AG04450 (cell line): ENCODE measurements around the gene FOXE3. TPM values are rescaled to one million over a fixed set of nuclear protein-coding genes. Genes with fewer than 3 reads are reported as not detected.

Source experiments
- CTCF ChIA-PET: fragments of 300-600, 350-600 bp; formaldehyde crosslinking; extraction: SDS; loops from one replicate; lab custom pipeline; 2022; ENCODE audit warnings: antibody characterized with exemption, inconsistent platforms; lab: Charles Lee
- POLR2A ChIA-PET: fragments of 350-600 bp; formaldehyde crosslinking; extraction: SDS; loops from one replicate; lab custom pipeline; 2021; ENCODE audit warnings: antibody characterized with exemption, inconsistent platforms; lab: Yijun Ruan, JAX
- DNase-seq: peaks from one replicate; pipeline ENCODE4 v3.0.0-alpha.2; 2011; ENCODE audit warnings: low read depth, low spot score
- H3K27ac ChIP-seq: one replicate; pipeline ENCODE4 v1.5.1; 2012; ENCODE audit warnings: low read depth, low read length, control low read depth
- H3K27me3 ChIP-seq: one replicate; pipeline ENCODE4 v1.6.0; 2012; ENCODE audit warnings: low read length; ENCODE audit not compliant: control insufficient read depth, insufficient read depth
- H3K4me3 ChIP-seq: 2 replicates; pipeline ENCODE4 v1.5.1; 2011; ENCODE audit warnings: mild to moderate bottlenecking, low read depth, low read length, control low read depth
- H3K9me3 ChIP-seq: 2 replicates; pipeline ENCODE4 v1.5.1; 2012; ENCODE audit warnings: low read length; ENCODE audit not compliant: control insufficient read depth, insufficient read depth
- polyA plus RNA-seq: library from polyadenylated mRNA; depleted of rRNA; stranded (reverse); fragments of >200 nt; gene quantifications from 2 replicates; pipeline ENCODE4 v1.2.3, GENCODE V29; 2011
- TF ChIP-seq, protein P1 (sequence below): IDR thresholded peaks from 2 replicates; pipeline ENCODE4 v1.5.1; 2011; ENCODE audit warnings: low read depth, low read length, control low read depth, inconsistent platforms

FOXE3 gene
- polyA plus RNA-seq, 1 experiment, result not detected

DNA sequence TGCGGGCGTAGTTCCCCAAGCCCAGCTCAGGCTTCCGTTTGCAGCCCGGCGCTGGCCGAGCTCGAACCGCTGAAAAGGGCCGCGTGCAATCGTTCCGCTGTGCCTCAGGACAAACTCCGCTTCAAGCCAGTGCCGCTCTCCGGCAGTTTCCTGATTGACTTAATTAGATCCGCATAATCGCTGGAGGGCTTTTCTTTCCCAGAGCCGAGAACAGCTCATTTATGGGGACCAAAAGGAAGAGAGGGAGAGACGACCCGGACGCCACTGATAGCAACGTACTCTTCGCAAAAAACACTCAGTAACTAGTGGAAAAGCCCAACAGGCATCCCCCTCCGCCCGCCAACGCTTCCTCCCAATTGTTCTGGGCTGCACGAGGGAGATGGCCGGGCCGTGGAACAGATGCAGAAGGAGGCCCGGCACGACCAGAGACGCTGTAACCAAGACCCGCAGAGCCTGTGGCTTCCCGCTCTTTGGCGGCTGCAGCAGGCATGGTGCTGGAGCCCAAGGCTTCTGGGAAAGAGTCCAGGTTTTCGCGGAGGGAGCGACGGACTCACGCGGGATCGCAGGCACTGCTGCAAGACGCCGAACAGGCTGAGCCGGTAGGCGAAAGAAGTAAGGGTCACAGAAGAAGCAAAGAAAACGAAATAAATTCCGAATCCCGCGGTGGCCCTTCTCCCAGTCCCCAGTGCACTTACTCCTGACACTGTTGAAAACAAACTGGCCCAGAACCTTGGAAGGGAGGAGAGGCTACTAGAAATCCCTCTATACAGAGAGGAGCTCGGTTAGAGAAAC, 18.2 kb downstream of the FOXE3 start:
- peaks cover 3% of the 10 kb centered on the region for H3K27me3 ChIP-seq
- no peak overlapping the region for H3K27ac ChIP-seq
- CTCF ChIA-PET, result interaction anchor here (1.4 to 9.3 kb wide), 11 partner anchors 12 to 297 kb away, joined by 3 to 255 read pairs (median 44); no protein-coding TSS in a partner anchor
- DNase-seq, result peak; percentile 30
- TF ChIP-seq, protein P1, sequence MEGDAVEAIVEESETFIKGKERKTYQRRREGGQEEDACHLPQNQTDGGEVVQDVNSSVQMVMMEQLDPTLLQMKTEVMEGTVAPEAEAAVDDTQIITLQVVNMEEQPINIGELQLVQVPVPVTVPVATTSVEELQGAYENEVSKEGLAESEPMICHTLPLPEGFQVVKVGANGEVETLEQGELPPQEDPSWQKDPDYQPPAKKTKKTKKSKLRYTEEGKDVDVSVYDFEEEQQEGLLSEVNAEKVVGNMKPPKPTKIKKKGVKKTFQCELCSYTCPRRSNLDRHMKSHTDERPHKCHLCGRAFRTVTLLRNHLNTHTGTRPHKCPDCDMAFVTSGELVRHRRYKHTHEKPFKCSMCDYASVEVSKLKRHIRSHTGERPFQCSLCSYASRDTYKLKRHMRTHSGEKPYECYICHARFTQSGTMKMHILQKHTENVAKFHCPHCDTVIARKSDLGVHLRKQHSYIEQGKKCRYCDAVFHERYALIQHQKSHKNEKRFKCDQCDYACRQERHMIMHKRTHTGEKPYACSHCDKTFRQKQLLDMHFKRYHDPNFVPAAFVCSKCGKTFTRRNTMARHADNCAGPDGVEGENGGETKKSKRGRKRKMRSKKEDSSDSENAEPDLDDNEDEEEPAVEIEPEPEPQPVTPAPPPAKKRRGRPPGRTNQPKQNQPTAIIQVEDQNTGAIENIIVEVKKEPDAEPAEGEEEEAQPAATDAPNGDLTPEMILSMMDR, result no peak
- peak overlapping the region; percentile 39 for H3K4me3 ChIP-seq
- POLR2A ChIA-PET, result interaction anchor here (0.7 kb wide), 1 partner anchor 15 kb away, joined by 4 read pairs; no protein-coding TSS in a partner anchor
- H3K9me3 ChIP-seq, result no peaks in the 10 kb centered on the region; the same call in 1 of the 2 replicates

DNA sequence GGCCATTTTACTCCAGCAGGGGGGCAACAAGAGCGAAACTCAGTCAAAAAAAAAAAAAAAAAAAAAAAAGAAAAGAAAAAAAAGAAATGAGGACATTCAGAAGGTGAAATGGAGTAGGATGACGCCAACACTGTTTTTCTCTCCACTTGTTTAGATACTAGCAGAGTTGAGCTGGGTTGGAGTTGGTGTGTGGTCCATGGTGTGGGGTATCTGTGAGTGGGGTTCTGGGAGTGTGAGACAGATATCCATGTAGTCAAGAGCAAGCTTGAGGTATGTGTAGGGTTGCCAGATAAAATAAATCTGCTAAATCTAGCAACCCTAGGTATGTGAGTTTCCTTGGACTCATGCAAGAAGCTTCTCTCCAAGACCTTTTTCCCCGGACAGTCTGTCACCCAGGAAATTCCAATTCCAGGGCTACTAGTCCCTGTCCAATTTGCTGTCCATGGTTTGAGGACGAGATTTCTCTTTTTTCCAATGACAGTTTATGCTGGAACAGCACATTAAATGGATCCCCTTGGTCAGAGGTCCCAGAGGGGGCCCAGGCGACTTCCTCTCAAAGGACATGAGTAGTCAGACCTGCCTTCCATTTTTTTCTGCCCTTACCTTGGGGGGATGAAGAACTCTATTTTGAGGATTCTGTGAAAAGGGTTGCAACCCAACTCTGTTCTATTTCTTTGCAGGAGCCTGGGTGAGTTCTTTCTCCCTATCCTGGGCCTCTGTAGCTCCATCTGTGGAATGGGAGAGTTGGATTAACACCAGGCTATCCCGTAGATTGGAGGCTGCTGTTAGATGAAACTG, 19.6 kb downstream of the FOXE3 start:
- H3K9me3 ChIP-seq, result no peaks in the 10 kb centered on the region; the same call in 1 of the 2 replicates
- CTCF ChIA-PET, result interaction anchor here (0.8 to 9.3 kb wide), 34 partner anchors 9 to 302 kb away, joined by 3 to 255 read pairs (median 4); partner anchors contain the start of genes CMPK1, PDZK1IP1 and STIL
- no peak overlapping the region for H3K4me3 ChIP-seq
- peaks cover 18% of the 10 kb centered on the region for H3K27me3 ChIP-seq
- H3K27ac ChIP-seq, result no peak overlapping the region
- TF ChIP-seq, protein P1, result no peak
- POLR2A ChIA-PET, result interaction anchor here (0.5 to 1.2 kb wide), 3 partner anchors 29 to 290 kb away, joined by 3 read pairs; no protein-coding TSS in a partner anchor
- no peak for DNase-seq

DNA sequence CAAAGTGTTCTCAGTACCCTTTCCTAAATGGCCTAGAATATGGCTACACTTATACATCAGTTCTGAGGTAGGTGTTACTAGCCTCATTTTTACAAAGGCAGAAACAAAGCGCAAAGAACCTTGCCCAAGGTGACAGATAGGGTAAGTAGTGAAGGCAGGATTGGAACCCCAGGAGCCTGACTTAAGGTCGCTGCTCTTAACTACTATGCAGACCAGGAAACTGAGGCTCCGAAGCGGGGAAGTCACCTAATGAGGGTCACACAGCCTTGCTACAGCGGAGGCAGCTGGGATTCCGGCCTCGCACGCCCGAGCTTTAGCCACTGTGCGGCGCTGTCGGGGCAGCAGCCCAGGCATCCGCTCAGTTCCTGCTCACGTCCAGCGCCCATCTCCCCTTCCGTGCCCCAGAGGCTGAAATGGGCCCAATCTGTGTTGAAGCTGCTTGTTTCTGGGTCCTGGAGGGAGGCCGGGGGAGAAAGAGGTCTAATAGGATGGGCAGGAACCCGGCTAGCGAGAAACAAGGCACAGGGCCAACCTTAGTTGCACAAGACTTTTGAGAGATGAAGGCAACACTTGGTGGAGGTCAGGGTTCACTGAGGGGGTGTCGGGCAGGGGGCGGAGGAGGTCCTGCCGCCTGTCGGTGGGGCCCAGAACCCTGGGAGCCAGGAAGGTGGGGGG, 20.4 kb downstream of the FOXE3 start:
- peak overlapping the region; percentile 79 for H3K4me3 ChIP-seq
- DNase-seq, result peak; percentile 20
- ChIA-PET CTCF (interaction anchor here (0.5 to 9.3 kb wide), 37 partner anchors 8 to 1902 kb away, joined by 3 to 255 read pairs (median 4); partner anchors contain the start of genes CMPK1, PDZK1IP1 and STIL), POLR2A (interaction anchor here (0.5 to 1.6 kb wide), 4 partner anchors 28 to 290 kb away, joined by 3 to 5 read pairs (median 3); no protein-coding TSS in a partner anchor)
- peaks cover 24% of the 10 kb centered on the region for H3K27me3 ChIP-seq
- H3K9me3 ChIP-seq, result no peaks in the 10 kb centered on the region; the same call in 1 of the 2 replicates
- TF ChIP-seq, protein P1, result peak; percentile 99
- H3K27ac ChIP-seq, result no peak overlapping the region

DNA sequence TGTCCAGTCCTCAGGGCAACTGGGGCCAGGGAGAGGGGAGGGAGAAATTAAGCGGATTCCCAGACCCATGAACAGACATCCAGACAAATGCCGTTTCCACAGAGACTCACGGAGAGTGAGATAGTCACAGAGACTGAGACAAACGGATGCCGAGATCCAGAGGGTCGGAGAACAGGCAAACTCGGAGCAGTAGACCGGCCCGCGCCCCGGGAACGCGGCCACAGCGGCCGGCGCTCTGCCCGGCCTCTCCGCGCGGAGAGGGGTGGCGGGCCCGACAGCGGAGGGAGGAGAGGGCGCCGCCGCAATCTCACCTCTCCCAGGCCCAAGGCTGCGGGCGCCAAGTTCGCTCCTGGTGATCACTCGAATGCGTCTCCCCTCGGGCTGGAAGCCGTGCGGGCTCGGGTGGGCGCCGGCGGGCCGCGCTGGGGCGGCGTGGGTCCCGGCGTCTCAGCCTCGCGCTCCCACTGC, 20.9 kb downstream of the FOXE3 start:
- POLR2A ChIA-PET, result interaction anchor here (0.9 to 1.6 kb wide), 3 partner anchors 48 to 289 kb away, joined by 3 to 5 read pairs (median 3); no protein-coding TSS in a partner anchor
- Histone ChIP-seq H3K27ac (no peak overlapping the region), H3K27me3 (peaks cover 29% of the 10 kb centered on the region), H3K4me3 (peak overlapping the region; percentile 79), H3K9me3 (no peaks in the 10 kb centered on the region; the same call in 1 of the 2 replicates)
- CTCF ChIA-PET, result interaction anchor here (0.5 to 9.3 kb wide), 93 partner anchors 8 to 1903 kb away, joined by 3 to 255 read pairs (median 4); partner anchors contain the start of genes CMPK1, PDZK1IP1 and STIL
- TF ChIP-seq, protein P1, result no peak
- DNase-seq, result no peak
